Endothelial cell of umbilical vein (primary cell): ENCODE measurements around the gene HBG2. TPM values are rescaled to one million over a fixed set of nuclear protein-coding genes. Genes with fewer than 3 reads are reported as not detected.

ENCODE experiments used
- BruUV-seq: library from RNA; stranded (reverse); fragments of 400-500 nt; replicated peaks from 2 replicates; lab custom pipeline; 2021; lab: Mats Ljungman, UMichigan
- CTCF ChIA-PET: fragments of 300-600, 350-600 bp; sonication (Branson Sonifier 250); formaldehyde crosslinking; loops from one replicate; lab custom pipeline; 2021; ENCODE audit warnings: antibody characterized with exemption, inconsistent platforms; lab: Charles Lee
- POLR2A ChIA-PET: fragments of 300-600, 350-600 bp; sonication (Branson Sonifier 250); formaldehyde crosslinking; loops from one replicate; lab custom pipeline; 2021; ENCODE audit warnings: antibody characterized with exemption, inconsistent platforms; lab: Charles Lee
- DNase-seq: peaks from one replicate; pipeline ENCODE4 v3.0.0-alpha.2; 2011; ENCODE audit warnings: low read depth, low spot score
- FAIRE-seq: peaks from 2 replicates; lab custom pipeline; 2011; peaks lifted over from hg19 to GRCh38; lab: Jason Lieb, UNC
- H2AFZ ChIP-seq: 2 replicates; pipeline ENCODE4 v1.6.0; 2012; ENCODE audit warnings: low read depth, low read length, control low read depth, inconsistent platforms
- H3K27ac ChIP-seq: 2 replicates; pipeline ENCODE4 v1.5.1; 2011; ENCODE audit warnings: low read depth, mild to moderate bottlenecking, control low read depth, low read length, moderate library complexity; ENCODE audit not compliant: insufficient read depth
- H3K27me3 ChIP-seq, 2 experiments: 2 replicates each; pipeline versions ENCODE4 v1.6.0 to v1.6.1; 2011; ENCODE audit warnings: low read length in 2 of 2, mixed read lengths in 1 of 2; ENCODE audit not compliant: control insufficient read depth in 2 of 2, insufficient read depth in 2 of 2
- H3K36me3 ChIP-seq, 2 experiments: 2 replicates in 1 of 2; 3 replicates in 1 of 2; pipeline ENCODE4 v1.5.1; 2011; ENCODE audit warnings: low read length in 2 of 2, mild to moderate bottlenecking in 1 of 2, moderate library complexity in 1 of 2; ENCODE audit not compliant: control insufficient read depth in 2 of 2, insufficient read depth in 2 of 2; ENCODE audit errors: extremely low read depth in 1 of 2
- H3K4me1 ChIP-seq: 3 replicates; pipeline ENCODE4 v1.5.1; 2011; ENCODE audit warnings: mild to moderate bottlenecking, low read length; ENCODE audit not compliant: control insufficient read depth, insufficient read depth; ENCODE audit errors: extremely low read depth
- H3K4me2 ChIP-seq: 2 replicates; pipeline ENCODE4 v1.6.1; 2011; ENCODE audit warnings: low read length, control low read depth, mixed read lengths; ENCODE audit not compliant: insufficient read depth
- H3K4me3 ChIP-seq, 3 experiments: fragments of 200-600 bp in 1 of 3; sonication (generic), shearing (Covaris generic) in 1 of 3; replicated peaks in 1 of 3; 2 replicates each; pipeline ENCODE4 v1.5.1; 2011 to 2016; ENCODE audit warnings: control low read depth in 3 of 3, low read length in 3 of 3, mild to moderate bottlenecking in 2 of 3, inconsistent platforms in 1 of 3, low read depth in 1 of 3, moderate library complexity in 1 of 3; ENCODE audit not compliant: insufficient read depth in 1 of 3
- H3K79me2 ChIP-seq: 2 replicates; pipeline ENCODE4 v1.6.0; 2012; ENCODE audit warnings: low read length, inconsistent platforms; ENCODE audit not compliant: control insufficient read depth, insufficient read depth
- H3K9ac ChIP-seq: replicated peaks from 2 replicates; pipeline ENCODE3; 2011; ENCODE audit warnings: low read length, control low read depth; ENCODE audit not compliant: insufficient read depth; ENCODE audit errors: extremely low read depth
- H3K9me1 ChIP-seq: replicated peaks from 3 replicates; pipeline ENCODE4 v1.6.0; 2011; ENCODE audit warnings: mild to moderate bottlenecking, low read length; ENCODE audit not compliant: control insufficient read depth, insufficient read depth; ENCODE audit errors: extremely low read depth
- H3K9me3 ChIP-seq: replicated peaks from 2 replicates; pipeline ENCODE4 v1.5.1; 2012; ENCODE audit warnings: low read length, inconsistent platforms; ENCODE audit not compliant: control insufficient read depth, insufficient read depth
- H4K20me1 ChIP-seq: replicated peaks from 2 replicates; pipeline ENCODE3; 2011; ENCODE audit warnings: mild to moderate bottlenecking, low read length; ENCODE audit not compliant: control insufficient read depth, insufficient read depth; ENCODE audit errors: extremely low read depth
- CTCF ChIP-seq, 2 donors: IDR thresholded peaks; 1 replicate in 1 of 2; 2 replicates in 1 of 2; pipeline ENCODE4 v1.5.1; 2011; ENCODE audit warnings: low read length in 2 of 2, mild to moderate bottlenecking in 2 of 2, moderate library complexity in 2 of 2, control low read depth in 1 of 2, inconsistent platforms in 1 of 2, low read depth in 1 of 2; ENCODE audit not compliant: insufficient read depth in 1 of 2; ENCODE audit errors: extremely low read depth in 1 of 2
- EZH2 ChIP-seq: IDR thresholded peaks from 2 replicates; pipeline ENCODE4 v1.6.1; 2012; ENCODE audit warnings: borderline replicate concordance, low read depth, mild to moderate bottlenecking, moderate library complexity, low read length, inconsistent platforms; ENCODE audit not compliant: severe bottlenecking
- FOS ChIP-seq: IDR thresholded peaks from 2 replicates; pipeline ENCODE4 v1.6.1; 2011; ENCODE audit warnings: mild to moderate bottlenecking, low read length, moderate library complexity, borderline replicate concordance; ENCODE audit not compliant: insufficient read depth
- GATA2 ChIP-seq: IDR thresholded peaks from 2 replicates; pipeline ENCODE4 v1.7.0; 2011; ENCODE audit warnings: low read depth, mild to moderate bottlenecking, moderate library complexity, mixed read lengths, low read length; ENCODE audit not compliant: insufficient read length, insufficient read depth
- JUN ChIP-seq: IDR thresholded peaks from 2 replicates; pipeline ENCODE4 v1.6.1; 2011; ENCODE audit warnings: borderline replicate concordance, low read depth; ENCODE audit not compliant: insufficient read length, insufficient read depth
- MYC ChIP-seq: IDR thresholded peaks from one replicate; pipeline ENCODE4 v1.6.1; 2011; ENCODE audit warnings: mild to moderate bottlenecking, low read depth, low read length
- POLR2A ChIP-seq: IDR thresholded peaks from 2 replicates; pipeline ENCODE4 v1.6.1; 2012; ENCODE audit warnings: low read depth, mild to moderate bottlenecking, control low read depth, low read length
- POLR2AphosphoS5 ChIP-seq: IDR thresholded peaks from 2 replicates; pipeline ENCODE4 v1.6.1; 2012; ENCODE audit warnings: low read depth, mild to moderate bottlenecking, control low read depth, low read length, moderate library complexity; ENCODE audit not compliant: insufficient read depth
- dilution Hi-C: fragments of 300-500 bp; cut with MboI; formaldehyde crosslinking; loops from one replicate; pipeline ENCODE4 v1.15.0; 2019; ENCODE audit warnings: low sequenced_read_pairs; ENCODE audit not compliant: extremely low pct_ligation_motif_present
- intact Hi-C: fragments of 100-400 bp; cut with micrococcal nuclease; formaldehyde crosslinking; loops from one replicate; pipeline ENCODE4 v1.10.0; 2022
- polyA plus RNA-seq, 4 experiments: library from polyadenylated mRNA; depleted of rRNA in 3 of 4; stranded (reverse) in 3 of 4; unstranded in 1 of 4; fragments of >200 nt; gene quantifications; 2 replicates each; pipeline versions ENCODE4 v1.2.1 to v1.2.3, GENCODE V29; 2011 to 2012; ENCODE audit warnings: missing spikeins in 1 of 4
- total RNA-seq: library from RNA; stranded (reverse); gene quantifications from 2 replicates; pipeline ENCODE4 v1.2.3, GENCODE V29; 2021
- TF ChIP-seq, protein P1 (sequence below): IDR thresholded peaks from 2 replicates; pipeline ENCODE4 v1.6.1; 2011; ENCODE audit not compliant: insufficient read depth, insufficient read length

Gene HBG2
- total and polyA plus RNA-seq, 2 donors (not counting 3 experiments of a cell fraction or from before 2014, with no cell fraction given), result 1.2 TPM; not detected in 1

- Histone ChIP-seq H3K27ac (no peak overlapping the region), H3K79me2 (no peaks in the 10 kb centered on the region), H3K4me1 (no peaks in the 10 kb centered on the region), H2AFZ (no peak overlapping the region), H3K4me3 (no peak overlapping the region), H3K36me3 (no peaks in the 10 kb centered on the region), H3K9ac (no peak overlapping the region), H3K9me3 (no peaks in the 10 kb centered on the region), H3K9me1 (no peaks in the 10 kb centered on the region), H3K4me2 (no peak overlapping the region), H3K27me3 (no peaks in the 10 kb centered on the region), H4K20me1 (no peaks in the 10 kb centered on the region)
- FAIRE-seq (no peak), DNase-seq (no peak)
- POLR2A ChIA-PET, result no interaction called here
- TF ChIP-seq FOS (no peak), GATA2 (no peak), MYC (no peak), EZH2 (no peak), POLR2A (no peak), POLR2AphosphoS5 (no peak), CTCF (IDR thresholded peaks at IDR 0.05; ENCODE audit: extremely low read depth in 1 of 2, insufficient read depth in 1 of 2, low read depth in 1 of 2, low read length in 2 of 2) (no peak), JUN (no peak)
- TF ChIP-seq, protein P1, sequence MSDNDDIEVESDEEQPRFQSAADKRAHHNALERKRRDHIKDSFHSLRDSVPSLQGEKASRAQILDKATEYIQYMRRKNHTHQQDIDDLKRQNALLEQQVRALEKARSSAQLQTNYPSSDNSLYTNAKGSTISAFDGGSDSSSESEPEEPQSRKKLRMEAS, result no peak
- intact Hi-C loops (no loop called here), dilution Hi-C loops (no loop called here)
- no TSS peak for BruUV-seq
- CTCF ChIA-PET, result no interaction called here
Observed at GRCh38 chr11:5246772-5247471, 7.7 kb downstream of the HBG2 start.
